Measurements from ENCODE around the gene GOLGA6L9.
"Not testable (repeated sequence)": the region's sequence is repeated elsewhere in the genome, so short reads cannot be mapped to it uniquely, and the experiment has no call there.

DNA sequence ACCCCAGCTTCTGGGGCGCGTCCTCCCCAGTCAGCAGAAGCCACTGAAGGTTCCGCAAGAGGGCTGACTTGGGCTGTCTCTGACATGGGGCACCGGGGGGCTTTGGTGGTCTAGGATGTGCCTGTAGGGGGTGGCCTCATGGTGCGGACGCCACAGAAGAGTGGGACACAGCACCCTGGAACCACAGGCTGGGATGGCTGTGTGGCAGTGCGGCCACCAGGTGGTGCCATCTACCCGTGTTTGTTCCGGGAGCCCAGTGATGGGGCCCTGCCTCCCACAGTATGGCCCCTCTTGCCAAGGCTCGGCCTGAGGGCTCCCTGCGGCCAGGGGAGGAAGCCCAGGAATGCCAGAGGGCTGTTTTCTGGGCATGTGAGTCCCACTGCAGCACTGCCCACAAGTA, 38.6 kb downstream of the GOLGA6L9 start:
- TF ChIP-seq, protein P1, sequence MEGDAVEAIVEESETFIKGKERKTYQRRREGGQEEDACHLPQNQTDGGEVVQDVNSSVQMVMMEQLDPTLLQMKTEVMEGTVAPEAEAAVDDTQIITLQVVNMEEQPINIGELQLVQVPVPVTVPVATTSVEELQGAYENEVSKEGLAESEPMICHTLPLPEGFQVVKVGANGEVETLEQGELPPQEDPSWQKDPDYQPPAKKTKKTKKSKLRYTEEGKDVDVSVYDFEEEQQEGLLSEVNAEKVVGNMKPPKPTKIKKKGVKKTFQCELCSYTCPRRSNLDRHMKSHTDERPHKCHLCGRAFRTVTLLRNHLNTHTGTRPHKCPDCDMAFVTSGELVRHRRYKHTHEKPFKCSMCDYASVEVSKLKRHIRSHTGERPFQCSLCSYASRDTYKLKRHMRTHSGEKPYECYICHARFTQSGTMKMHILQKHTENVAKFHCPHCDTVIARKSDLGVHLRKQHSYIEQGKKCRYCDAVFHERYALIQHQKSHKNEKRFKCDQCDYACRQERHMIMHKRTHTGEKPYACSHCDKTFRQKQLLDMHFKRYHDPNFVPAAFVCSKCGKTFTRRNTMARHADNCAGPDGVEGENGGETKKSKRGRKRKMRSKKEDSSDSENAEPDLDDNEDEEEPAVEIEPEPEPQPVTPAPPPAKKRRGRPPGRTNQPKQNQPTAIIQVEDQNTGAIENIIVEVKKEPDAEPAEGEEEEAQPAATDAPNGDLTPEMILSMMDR (conservative IDR thresholded peaks at IDR 0.05; ENCODE audit: low read depth, low read length) = not testable (repeated sequence)
- TF ChIP-seq EZH2 (IDR thresholded peaks at IDR 0.05; ENCODE audit: borderline replicate concordance, low read depth, low read length, poor library complexity, severe bottlenecking) = not testable (repeated sequence)

All from A673 (cell line).